Measurements from ENCODE around the gene ERGIC2.
"Not testable (repeated sequence)": the region's sequence is repeated elsewhere in the genome, so short reads cannot be mapped to it uniquely, and the experiment has no call there.

Gene ERGIC2

GRCh38 chr12:29396774-29397173, 15.8 kb upstream of the ERGIC2 start:
- no peak for DNase-seq (ENCODE audit: low spot score)
- no peak for TF ChIP-seq CTCF (IDR thresholded peaks at IDR 0.05; ENCODE audit: extremely low read depth, missing control alignments)

- no peak for TF ChIP-seq CTCF (IDR thresholded peaks at IDR 0.05; ENCODE audit: extremely low read depth, missing control alignments)
- DNase-seq (ENCODE audit: low spot score) = no peak
Observed at GRCh38 chr12:29395356-29395755, 14.4 kb upstream of the ERGIC2 start.

GRCh38 chr12:29390419-29390818, 9.4 kb upstream of the ERGIC2 start:
- DNase-seq (ENCODE audit: low spot score) = not testable (repeated sequence)

GRCh38 chr12:29389295-29389919, 8.4 kb upstream of the ERGIC2 start:
- TF ChIP-seq CTCF (IDR thresholded peaks at IDR 0.05; ENCODE audit: extremely low read depth, missing control alignments) = no peak
- no peak for DNase-seq (ENCODE audit: low spot score)

GRCh38 chr12:29386084-29386680, 5.2 kb upstream of the ERGIC2 start:
- not testable (repeated sequence) for DNase-seq (ENCODE audit: low spot score)

GRCh38 chr12:29385194-29385593, 4.2 kb upstream of the ERGIC2 start:
- DNase-seq (ENCODE audit: low spot score) = not testable (repeated sequence)

GRCh38 chr12:29382251-29382650, 1.3 kb upstream of the ERGIC2 start:
- TF ChIP-seq CTCF (IDR thresholded peaks at IDR 0.05; ENCODE audit: extremely low read depth, missing control alignments) = no peak
- no peak for DNase-seq (ENCODE audit: low spot score)

GRCh38 chr12:29376118-29376517, 4.9 kb downstream of the ERGIC2 start:
- no peak for TF ChIP-seq CTCF (IDR thresholded peaks at IDR 0.05; ENCODE audit: extremely low read depth, missing control alignments)
- no peak for DNase-seq (ENCODE audit: low spot score)

- no peak for DNase-seq (ENCODE audit: low spot score)
- no peak for TF ChIP-seq CTCF (IDR thresholded peaks at IDR 0.05; ENCODE audit: extremely low read depth, missing control alignments)
Observed at GRCh38 chr12:29374913-29375312, 6.1 kb downstream of the ERGIC2 start.

Measured in GM20000 (cell line).